H1 (cell line): ENCODE data around the gene PBOV1. TPM values are rescaled to one million over a fixed set of nuclear protein-coding genes. Genes with fewer than 3 reads are reported as not detected.

Experiments
- CTCF ChIA-PET: fragments of 300-600 bp; sonication (Branson Sonifier 250); formaldehyde crosslinking; loops from one replicate; lab custom pipeline; 2021; ENCODE audit not compliant: partially characterized antibody; lab: Charles Lee
- POLR2A ChIA-PET: fragments of 300-600 bp; sonication (Branson Sonifier 250); formaldehyde crosslinking; loops from one replicate; lab custom pipeline; 2021; ENCODE audit warnings: inconsistent platforms; ENCODE audit not compliant: partially characterized antibody; lab: Charles Lee
- DNase-seq, 2 experiments: peaks; one replicate each; pipeline versions ENCODE4 v3.0.0 to v3.0.0-alpha.2; 2010 to 2022; ENCODE audit warnings: low spot score in 2 of 2, low read depth in 1 of 2, mixed read lengths in 1 of 2
- FAIRE-seq: peaks from 2 replicates; lab custom pipeline; 2011; peaks lifted over from hg19 to GRCh38; lab: Jason Lieb, UNC
- H2AFZ ChIP-seq: 2 replicates; pipeline ENCODE4 v1.8.1; 2012; ENCODE audit warnings: low read length, inconsistent platforms
- H2AK5ac ChIP-seq: 2 replicates; pipeline ENCODE4 v1.6.1; 2013; ENCODE audit warnings: low read depth, low read length
- H2BK120ac ChIP-seq: replicated peaks from 2 replicates; pipeline ENCODE3; 2013; ENCODE audit warnings: low read depth, low read length, inconsistent platforms
- H2BK12ac ChIP-seq: 2 replicates; pipeline ENCODE4 v1.6.1; 2013; ENCODE audit warnings: low read depth, low read length
- H2BK15ac ChIP-seq: 2 replicates; pipeline ENCODE4 v1.6.1; 2013; ENCODE audit warnings: low read length
- H2BK20ac ChIP-seq: 2 replicates; pipeline ENCODE4 v1.6.1; 2013; ENCODE audit warnings: low read length
- H2BK5ac ChIP-seq: 2 replicates; pipeline ENCODE4 v1.6.1; 2013; ENCODE audit warnings: low read depth, low read length
- H3K14ac ChIP-seq: 2 replicates; pipeline ENCODE4 v1.6.1; 2013; ENCODE audit warnings: inconsistent platforms; ENCODE audit not compliant: insufficient read length
- H3K18ac ChIP-seq: 2 replicates; pipeline ENCODE4 v1.6.1; 2013; ENCODE audit warnings: low read length; ENCODE audit errors: extremely low read depth
- H3K23ac ChIP-seq: 2 replicates; pipeline ENCODE4 v1.6.1; 2013; ENCODE audit warnings: inconsistent platforms; ENCODE audit not compliant: insufficient read length
- H3K23me2 ChIP-seq: 2 replicates; pipeline ENCODE4 v1.6.1; 2013; ENCODE audit warnings: low read depth, low read length
- H3K27ac ChIP-seq: 2 replicates; pipeline ENCODE4 v1.6.1; 2011; ENCODE audit warnings: low read depth, low read length, inconsistent platforms
- H3K27me3 ChIP-seq, 4 experiments: replicated peaks in 1 of 4; 1 replicate in 1 of 4; 2 replicates in 3 of 4; pipeline versions ENCODE4 v1.6.1 to v1.8.1; 2011 to 2013; ENCODE audit warnings: low read length in 3 of 4, mild to moderate bottlenecking in 3 of 4, inconsistent platforms in 2 of 4, mixed read lengths in 2 of 4, moderate library complexity in 1 of 4; ENCODE audit not compliant: control insufficient read depth in 3 of 4, insufficient read depth in 3 of 4; ENCODE audit errors: extremely low read depth in 1 of 4
- H3K36me3 ChIP-seq, 4 experiments: 2 replicates each; pipeline versions ENCODE4 v1.6.1 to v1.8.1; 2011 to 2013; ENCODE audit warnings: mild to moderate bottlenecking in 4 of 4, low read length in 3 of 4, moderate library complexity in 2 of 4, control low read depth in 1 of 4, inconsistent platforms in 1 of 4; ENCODE audit not compliant: insufficient read depth in 4 of 4, control insufficient read depth in 2 of 4
- H3K4ac ChIP-seq: replicated peaks from 2 replicates; pipeline ENCODE3; 2013; ENCODE audit warnings: low read length, low read depth, mixed read lengths, inconsistent platforms; ENCODE audit not compliant: insufficient read length
- H3K4me1 ChIP-seq, 4 experiments: replicated peaks in 1 of 4; 1 replicate in 1 of 4; 2 replicates in 3 of 4; pipeline versions ENCODE4 v1.6.1 to v1.8.1; 2011 to 2013; ENCODE audit warnings: low read length in 3 of 4, inconsistent platforms in 2 of 4, mixed read lengths in 1 of 4; ENCODE audit not compliant: insufficient read depth in 4 of 4, control insufficient read depth in 3 of 4
- H3K4me2 ChIP-seq, 2 experiments: 2 replicates each; pipeline versions ENCODE4 v1.6.1 to v1.8.1; 2011 to 2013; ENCODE audit warnings: low read depth in 2 of 2, low read length in 2 of 2, control low read depth in 1 of 2, inconsistent platforms in 1 of 2, mild to moderate bottlenecking in 1 of 2; ENCODE audit not compliant: insufficient read depth in 1 of 2
- H3K4me3 ChIP-seq, 4 experiments: fragments of 200-600, 300-600 bp in 1 of 4; sonication (generic), shearing (Covaris generic), sonication (Bioruptor Twin) in 1 of 4; 2 replicates each; pipeline versions ENCODE4 v1.5.1 to v1.8.1; 2011 to 2016; ENCODE audit warnings: low read length in 4 of 4, low read depth in 3 of 4, control low read depth in 2 of 4, inconsistent platforms in 2 of 4, mild to moderate bottlenecking in 2 of 4, mixed read lengths in 1 of 4, moderate library complexity in 1 of 4; ENCODE audit not compliant: insufficient read depth in 2 of 4; ENCODE audit errors: extremely low read depth in 1 of 4
- H3K56ac ChIP-seq: replicated peaks from 2 replicates; pipeline ENCODE3; 2013; ENCODE audit warnings: low read depth, mild to moderate bottlenecking, mixed read lengths, low read length, inconsistent platforms; ENCODE audit not compliant: insufficient read length
- H3K79me1 ChIP-seq: 2 replicates; pipeline ENCODE4 v1.6.1; 2013; ENCODE audit warnings: low read depth, low read length, control low read depth
- H3K79me2 ChIP-seq, 2 experiments: 2 replicates each; pipeline versions ENCODE4 v1.6.1 to v1.8.1; 2012 to 2013; ENCODE audit warnings: low read length in 2 of 2, mild to moderate bottlenecking in 2 of 2, inconsistent platforms in 1 of 2; ENCODE audit not compliant: insufficient read depth in 2 of 2, control insufficient read depth in 1 of 2
- H3K9ac ChIP-seq, 4 experiments: replicated peaks in 1 of 4; 1 replicate in 1 of 4; 2 replicates in 3 of 4; pipeline versions ENCODE4 v1.6.1 to v1.8.1; 2011 to 2013; ENCODE audit warnings: low read depth in 3 of 4, low read length in 3 of 4, control low read depth in 2 of 4, mild to moderate bottlenecking in 2 of 4, moderate library complexity in 2 of 4, inconsistent platforms in 1 of 4; ENCODE audit errors: extremely low read depth in 1 of 4
- H3K9me3 ChIP-seq, 2 experiments: 2 replicates each; pipeline versions ENCODE4 v1.6.1 to v1.8.1; 2012 to 2013; ENCODE audit warnings: mild to moderate bottlenecking in 2 of 2, moderate library complexity in 2 of 2, control low read depth in 1 of 2, inconsistent platforms in 1 of 2, low read depth in 1 of 2, low read length in 1 of 2, mixed read lengths in 1 of 2; ENCODE audit not compliant: insufficient read depth in 2 of 2
- H4K20me1 ChIP-seq, 2 experiments: replicated peaks in 1 of 2; 2 replicates each; pipeline versions ENCODE3 to v1.8.1; 2011 to 2013; ENCODE audit warnings: inconsistent platforms in 2 of 2, low read length in 2 of 2, mild to moderate bottlenecking in 1 of 2; ENCODE audit not compliant: insufficient read depth in 2 of 2, control insufficient read depth in 1 of 2
- H4K5ac ChIP-seq: 2 replicates; pipeline ENCODE4 v1.6.1; 2013; ENCODE audit warnings: low read length, low read depth, mixed read lengths, inconsistent platforms; ENCODE audit not compliant: insufficient read length
- H4K8ac ChIP-seq: 2 replicates; pipeline ENCODE4 v1.8.0; 2013; ENCODE audit warnings: mild to moderate bottlenecking, moderate library complexity, low read length, inconsistent platforms; ENCODE audit not compliant: insufficient read depth; ENCODE audit errors: extremely low read depth
- H4K91ac ChIP-seq: replicated peaks from 2 replicates; pipeline ENCODE3; 2013; ENCODE audit warnings: low read length, mixed read lengths, inconsistent platforms; ENCODE audit not compliant: insufficient read length
- BRCA1 ChIP-seq: IDR thresholded peaks from 2 replicates; pipeline ENCODE4 v1.6.1; 2012; ENCODE audit warnings: low read depth, low read length, improper control_type of control experiment
- CHD2 ChIP-seq: IDR thresholded peaks from 2 replicates; pipeline ENCODE4 v1.6.1; 2012; ENCODE audit warnings: low read length, improper control_type of control experiment
- CTBP2 ChIP-seq: IDR thresholded peaks from 2 replicates; pipeline ENCODE4 v1.7.0; 2011; ENCODE audit warnings: borderline replicate concordance, mild to moderate bottlenecking, moderate library complexity, mixed read lengths, low read length; ENCODE audit not compliant: insufficient read depth, insufficient read length
- GABPA ChIP-seq: IDR thresholded peaks from 2 replicates; pipeline ENCODE4 v1.6.1; 2011; ENCODE audit warnings: mild to moderate bottlenecking, low read length, moderate library complexity, borderline replicate concordance; ENCODE audit not compliant: insufficient read depth
- KDM4A ChIP-seq: IDR thresholded peaks from one replicate; pipeline ENCODE4 v1.7.1; 2012; ENCODE audit warnings: low read depth, mild to moderate bottlenecking, moderate library complexity, low read length, inconsistent platforms; ENCODE audit not compliant: severe bottlenecking
- SIN3A ChIP-seq, 2 experiments: IDR thresholded peaks in 1 of 2; conservative IDR thresholded peaks in 1 of 2; 2 replicates each; pipeline ENCODE4 v1.6.1; 2011 to 2012; ENCODE audit warnings: low read length in 2 of 2, improper control_type of control experiment in 1 of 2, low read depth in 1 of 2, mild to moderate bottlenecking in 1 of 2
- SP1 ChIP-seq: IDR thresholded peaks from 2 replicates; pipeline ENCODE4 v1.6.1; 2011; ENCODE audit warnings: low read depth, low read length
- TAF1 ChIP-seq: IDR thresholded peaks from 2 replicates; pipeline ENCODE4 v1.6.1; 2011; ENCODE audit warnings: mild to moderate bottlenecking, low read depth, low read length
- polyA plus RNA-seq, 7 experiments: library from polyadenylated mRNA; depleted of rRNA in 3 of 7; stranded (reverse) in 5 of 7; unstranded in 2 of 7; fragments of >200 nt in 5 of 7; fragments of 200-250 nt in 2 of 7; gene quantifications; 1 replicate in 5 of 7; 2 replicates in 1 of 7; 4 replicates in 1 of 7; pipeline versions ENCODE4 v1.2.1 to v1.2.3, GENCODE V29; 2011 to 2013; ENCODE audit warnings: missing spikeins in 2 of 7, mixed read lengths in 2 of 7
- total RNA-seq: library from RNA; stranded (reverse); fragmentation: NEBNext Ultra II Directional; extraction: Animal tissue kit (Norgen Biotek cat#: 25700); gene quantifications from 2 replicates; pipeline ENCODE4 v1.2.1, GENCODE V29; 2021
- TF ChIP-seq, protein P1 (sequence below): IDR thresholded peaks from 2 replicates; pipeline ENCODE4 v1.6.1; 2012; ENCODE audit warnings: inconsistent platforms

PBOV1 gene
- total and polyA plus RNA-seq, 2 of the 8 experiments (the other 6 are each of a cell fraction or from before 2014, with no cell fraction given): not detected

DNA sequence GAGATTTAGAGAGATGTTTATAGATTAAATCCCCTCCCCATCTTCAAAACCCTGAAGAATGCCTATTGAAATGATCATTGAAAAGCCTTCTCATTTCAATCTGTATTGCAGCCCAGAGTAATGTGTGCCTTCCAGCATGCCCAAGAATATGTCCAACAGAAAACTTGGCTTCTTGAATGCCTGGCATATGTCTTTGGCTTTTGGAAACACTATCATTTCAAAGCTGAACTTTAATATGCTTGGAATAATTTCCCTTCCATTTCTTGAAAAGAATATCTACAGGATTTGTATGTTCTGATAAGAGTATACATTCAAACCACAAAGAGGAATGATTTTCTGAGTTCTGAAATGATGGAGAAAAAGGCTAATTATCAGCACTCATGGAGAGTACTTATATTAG, 11.9 kb upstream of the PBOV1 start:
- H3K79me1 ChIP-seq: no peaks in the 10 kb centered on the region
- FAIRE-seq (no peak), DNase-seq (no peak)
- no peak overlapping the region for H2BK5ac ChIP-seq
- no peak overlapping the region for H3K56ac ChIP-seq
- H3K79me2 ChIP-seq: no peaks in the 10 kb centered on the region
- no peak overlapping the region for H2BK12ac ChIP-seq
- H3K9ac ChIP-seq: no peak overlapping the region
- no peak overlapping the region for H2BK20ac ChIP-seq
- H3K14ac ChIP-seq: no peak overlapping the region
- POLR2A ChIA-PET: no interaction called here
- no peak overlapping the region for H2BK120ac ChIP-seq
- no peaks in the 10 kb centered on the region for H3K27me3 ChIP-seq
- TF ChIP-seq CTBP2: no peak
- no peak for TF ChIP-seq TAF1
- no peak for TF ChIP-seq SIN3A (conservative IDR thresholded peaks at IDR 0.05 in 1 of 2, IDR thresholded peaks at IDR 0.05 in 1 of 2; ENCODE audit: low read depth in 1 of 2, low read length in 2 of 2)
- no peak for TF ChIP-seq KDM4A
- TF ChIP-seq SP1: no peak
- TF ChIP-seq BRCA1: no peak
- TF ChIP-seq GABPA: no peak
- TF ChIP-seq, protein P1, sequence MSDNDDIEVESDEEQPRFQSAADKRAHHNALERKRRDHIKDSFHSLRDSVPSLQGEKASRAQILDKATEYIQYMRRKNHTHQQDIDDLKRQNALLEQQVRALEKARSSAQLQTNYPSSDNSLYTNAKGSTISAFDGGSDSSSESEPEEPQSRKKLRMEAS: no peak
- TF ChIP-seq CHD2: no peak
- H3K4me2 ChIP-seq: no peak overlapping the region
- no peaks in the 10 kb centered on the region; a peak in 1 of 7 replicates for H3K4me1 ChIP-seq
- H3K4me3 ChIP-seq: no peak overlapping the region
- no peak overlapping the region for H3K4ac ChIP-seq
- H3K18ac ChIP-seq: no peak overlapping the region
- H4K20me1 ChIP-seq: no peaks in the 10 kb centered on the region
- H2AFZ ChIP-seq: no peak overlapping the region
- H3K23me2 ChIP-seq: no peaks in the 10 kb centered on the region
- no peak overlapping the region for H2BK15ac ChIP-seq
- no peak overlapping the region for H4K5ac ChIP-seq
- H3K36me3 ChIP-seq: no peaks in the 10 kb centered on the region; a peak in 1 of 8 replicates
- H4K91ac ChIP-seq: no peak overlapping the region
- no peak overlapping the region for H3K27ac ChIP-seq
- no peak overlapping the region for H3K23ac ChIP-seq
- no peaks in the 10 kb centered on the region for H3K9me3 ChIP-seq
- no peak overlapping the region for H2AK5ac ChIP-seq
- H4K8ac ChIP-seq: no peak overlapping the region
- CTCF ChIA-PET: no interaction called here
